Neural cell (in vitro differentiated cells): ENCODE data around the gene ZNHIT2.

Source experiments
- EZH2 ChIP-seq: fragments of 200-600, 300-800 bp; shearing (Covaris generic), sonication (generic); IDR thresholded peaks from 2 replicates; pipeline ENCODE4 v1.6.1; 2014; ENCODE audit warnings: antibody characterized with exemption, low read length, borderline replicate concordance, mild to moderate bottlenecking; ENCODE audit not compliant: insufficient read depth, poor library complexity, severe bottlenecking
- POLR2AphosphoS5 ChIP-seq: IDR thresholded peaks from 2 replicates; pipeline ENCODE4 v1.6.1; 2012
- REST ChIP-seq: IDR thresholded peaks from 2 replicates; pipeline ENCODE4 v1.6.1; 2012; ENCODE audit warnings: borderline replicate concordance
- TF ChIP-seq, protein P1 (sequence below): fragments of 450-650 bp; IDR thresholded peaks from 2 replicates; pipeline ENCODE4 v1.5.1; 2014; ENCODE audit warnings: antibody characterized with exemption, mild to moderate bottlenecking, moderate library complexity; ENCODE audit not compliant: poor library complexity, severe bottlenecking

DNA sequence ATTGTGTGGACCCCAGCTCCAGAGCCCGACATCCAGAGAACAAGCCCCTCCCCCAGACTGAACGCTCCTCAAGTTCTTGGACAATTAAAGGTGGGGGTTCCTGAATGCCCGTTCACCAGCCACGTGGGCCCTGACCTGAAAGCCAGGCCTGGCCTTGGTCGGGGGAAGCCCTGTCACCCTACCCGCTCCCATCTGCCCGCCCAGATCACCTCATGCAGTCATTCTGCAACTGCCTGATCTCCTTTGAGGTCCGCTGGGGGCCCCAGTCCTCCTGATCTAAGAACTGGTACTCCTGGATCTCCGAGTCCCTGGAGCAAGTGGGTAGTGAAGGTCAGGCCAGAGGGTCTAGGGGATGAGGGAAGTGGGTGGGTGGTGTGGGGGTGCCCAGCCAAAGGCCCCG, 50.1 kb downstream of the ZNHIT2 start:
- TF ChIP-seq, protein P1, sequence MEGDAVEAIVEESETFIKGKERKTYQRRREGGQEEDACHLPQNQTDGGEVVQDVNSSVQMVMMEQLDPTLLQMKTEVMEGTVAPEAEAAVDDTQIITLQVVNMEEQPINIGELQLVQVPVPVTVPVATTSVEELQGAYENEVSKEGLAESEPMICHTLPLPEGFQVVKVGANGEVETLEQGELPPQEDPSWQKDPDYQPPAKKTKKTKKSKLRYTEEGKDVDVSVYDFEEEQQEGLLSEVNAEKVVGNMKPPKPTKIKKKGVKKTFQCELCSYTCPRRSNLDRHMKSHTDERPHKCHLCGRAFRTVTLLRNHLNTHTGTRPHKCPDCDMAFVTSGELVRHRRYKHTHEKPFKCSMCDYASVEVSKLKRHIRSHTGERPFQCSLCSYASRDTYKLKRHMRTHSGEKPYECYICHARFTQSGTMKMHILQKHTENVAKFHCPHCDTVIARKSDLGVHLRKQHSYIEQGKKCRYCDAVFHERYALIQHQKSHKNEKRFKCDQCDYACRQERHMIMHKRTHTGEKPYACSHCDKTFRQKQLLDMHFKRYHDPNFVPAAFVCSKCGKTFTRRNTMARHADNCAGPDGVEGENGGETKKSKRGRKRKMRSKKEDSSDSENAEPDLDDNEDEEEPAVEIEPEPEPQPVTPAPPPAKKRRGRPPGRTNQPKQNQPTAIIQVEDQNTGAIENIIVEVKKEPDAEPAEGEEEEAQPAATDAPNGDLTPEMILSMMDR = no peak
- TF ChIP-seq EZH2 (no peak), POLR2AphosphoS5 (no peak), REST (no peak)
